ENCODE results near the gene DAPK2.

The DAPK2 gene

GRCh38 chr15:63979262-63979793 is 67.0 kb downstream of the DAPK2 start:
- no peak overlapping the region for H3K27ac ChIP-seq
- H2AFZ ChIP-seq (ENCODE audit: low read depth): no peak overlapping the region
- no peaks in the 10 kb centered on the region for H4K20me1 ChIP-seq (ENCODE audit: insufficient read depth)
- no peak overlapping the region for H3K9ac ChIP-seq
- H3K4me2 ChIP-seq: no peak overlapping the region
- H3K27me3 ChIP-seq (ENCODE audit: insufficient read depth, low read depth): no peaks in the 10 kb centered on the region
- TF ChIP-seq, protein P1, sequence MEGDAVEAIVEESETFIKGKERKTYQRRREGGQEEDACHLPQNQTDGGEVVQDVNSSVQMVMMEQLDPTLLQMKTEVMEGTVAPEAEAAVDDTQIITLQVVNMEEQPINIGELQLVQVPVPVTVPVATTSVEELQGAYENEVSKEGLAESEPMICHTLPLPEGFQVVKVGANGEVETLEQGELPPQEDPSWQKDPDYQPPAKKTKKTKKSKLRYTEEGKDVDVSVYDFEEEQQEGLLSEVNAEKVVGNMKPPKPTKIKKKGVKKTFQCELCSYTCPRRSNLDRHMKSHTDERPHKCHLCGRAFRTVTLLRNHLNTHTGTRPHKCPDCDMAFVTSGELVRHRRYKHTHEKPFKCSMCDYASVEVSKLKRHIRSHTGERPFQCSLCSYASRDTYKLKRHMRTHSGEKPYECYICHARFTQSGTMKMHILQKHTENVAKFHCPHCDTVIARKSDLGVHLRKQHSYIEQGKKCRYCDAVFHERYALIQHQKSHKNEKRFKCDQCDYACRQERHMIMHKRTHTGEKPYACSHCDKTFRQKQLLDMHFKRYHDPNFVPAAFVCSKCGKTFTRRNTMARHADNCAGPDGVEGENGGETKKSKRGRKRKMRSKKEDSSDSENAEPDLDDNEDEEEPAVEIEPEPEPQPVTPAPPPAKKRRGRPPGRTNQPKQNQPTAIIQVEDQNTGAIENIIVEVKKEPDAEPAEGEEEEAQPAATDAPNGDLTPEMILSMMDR (conservative IDR thresholded peaks at IDR 0.05; ENCODE audit: low read depth, low read length): no peak
- no peaks in the 10 kb centered on the region for H3K79me2 ChIP-seq (ENCODE audit: insufficient read depth, low read depth)
- H3K36me3 ChIP-seq (ENCODE audit: insufficient read depth): no peaks in the 10 kb centered on the region
- H3K4me3 ChIP-seq (IDR thresholded peaks at IDR 0.05; ENCODE audit: insufficient read depth, low read depth, low read length): no peak overlapping the region
- H3K4me1 ChIP-seq (ENCODE audit: low read depth, poor library complexity, severe bottlenecking): no peaks in the 10 kb centered on the region

- Histone ChIP-seq H3K27ac (no peak overlapping the region), H3K4me2 (no peak overlapping the region), H3K79me2 (ENCODE audit: insufficient read depth, low read depth) (no peaks in the 10 kb centered on the region), H3K36me3 (ENCODE audit: insufficient read depth) (no peaks in the 10 kb centered on the region), H2AFZ (ENCODE audit: low read depth) (no peak overlapping the region), H3K4me3 (IDR thresholded peaks at IDR 0.05; ENCODE audit: insufficient read depth, low read depth, low read length) (no peak overlapping the region), H3K9ac (no peak overlapping the region), H4K20me1 (ENCODE audit: insufficient read depth) (no peaks in the 10 kb centered on the region), H3K4me1 (ENCODE audit: low read depth, poor library complexity, severe bottlenecking) (no peaks in the 10 kb centered on the region), H3K27me3 (ENCODE audit: insufficient read depth, low read depth) (no peaks in the 10 kb centered on the region)
- TF ChIP-seq, protein P1 (conservative IDR thresholded peaks at IDR 0.05; ENCODE audit: low read depth, low read length): no peak
These were observed 67.6 kb downstream of the DAPK2 start for GRCh38 chr15:63978511-63979261.

- Histone ChIP-seq H4K20me1 (ENCODE audit: insufficient read depth) (no peaks in the 10 kb centered on the region), H3K4me2 (no peak overlapping the region), H3K27ac (no peak overlapping the region), H3K36me3 (ENCODE audit: insufficient read depth) (no peaks in the 10 kb centered on the region), H3K27me3 (ENCODE audit: insufficient read depth, low read depth) (no peaks in the 10 kb centered on the region), H3K79me2 (ENCODE audit: insufficient read depth, low read depth) (no peaks in the 10 kb centered on the region), H3K9ac (no peak overlapping the region), H2AFZ (ENCODE audit: low read depth) (no peak overlapping the region), H3K4me3 (IDR thresholded peaks at IDR 0.05; ENCODE audit: insufficient read depth, low read depth, low read length) (no peak overlapping the region), H3K4me1 (ENCODE audit: low read depth, poor library complexity, severe bottlenecking) (peaks cover 4% of the 10 kb centered on the region)
- TF ChIP-seq, protein P1 (conservative IDR thresholded peaks at IDR 0.05; ENCODE audit: low read depth, low read length): no peak
These were observed 69.2 kb downstream of the DAPK2 start for GRCh38 chr15:63977119-63977518.

DNA sequence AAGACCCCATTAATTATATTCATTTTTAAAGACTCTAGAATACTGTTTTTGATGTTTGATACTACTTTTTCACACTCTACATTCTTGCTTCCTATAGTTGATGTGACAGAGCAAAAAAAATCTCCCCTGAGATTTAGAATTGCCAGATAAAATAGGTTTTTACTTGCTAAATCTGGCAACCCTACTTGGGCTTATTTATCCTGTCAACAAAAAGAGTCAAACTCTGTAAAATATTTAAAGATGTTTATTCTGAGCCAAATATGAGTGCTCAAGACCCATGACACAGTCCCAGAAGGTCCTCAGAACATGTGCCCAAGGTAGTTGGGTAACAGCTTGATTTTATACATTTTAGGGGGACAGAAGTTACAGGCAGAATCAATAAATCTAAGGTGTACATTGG is 72.3 kb downstream of the DAPK2 start:
- no peaks in the 10 kb centered on the region for H4K20me1 ChIP-seq (ENCODE audit: insufficient read depth)
- no peak overlapping the region for H3K27ac ChIP-seq
- TF ChIP-seq, protein P1 (conservative IDR thresholded peaks at IDR 0.05; ENCODE audit: low read depth, low read length): no peak

More for the DNA sequence above, 72.3 kb downstream of the DAPK2 start:
- H2AFZ ChIP-seq (ENCODE audit: low read depth): no peak overlapping the region
- no peak overlapping the region for H3K9ac ChIP-seq
- no peak overlapping the region for H3K4me2 ChIP-seq
- no peaks in the 10 kb centered on the region for H3K27me3 ChIP-seq (ENCODE audit: insufficient read depth, low read depth)
- H3K79me2 ChIP-seq (ENCODE audit: insufficient read depth, low read depth): no peaks in the 10 kb centered on the region
- no peaks in the 10 kb centered on the region for H3K36me3 ChIP-seq (ENCODE audit: insufficient read depth)
- H3K4me3 ChIP-seq (IDR thresholded peaks at IDR 0.05; ENCODE audit: insufficient read depth, low read depth, low read length): no peak overlapping the region
- peaks cover 31% of the 10 kb centered on the region for H3K4me1 ChIP-seq (ENCODE audit: low read depth, poor library complexity, severe bottlenecking)

All from KMS-11 (cell line).